Measurements from ENCODE around the gene LTA4H.

GRCh38 chr12:96070670-96071279 is 35.4 kb upstream of the LTA4H start:
- TF ChIP-seq, protein P1, sequence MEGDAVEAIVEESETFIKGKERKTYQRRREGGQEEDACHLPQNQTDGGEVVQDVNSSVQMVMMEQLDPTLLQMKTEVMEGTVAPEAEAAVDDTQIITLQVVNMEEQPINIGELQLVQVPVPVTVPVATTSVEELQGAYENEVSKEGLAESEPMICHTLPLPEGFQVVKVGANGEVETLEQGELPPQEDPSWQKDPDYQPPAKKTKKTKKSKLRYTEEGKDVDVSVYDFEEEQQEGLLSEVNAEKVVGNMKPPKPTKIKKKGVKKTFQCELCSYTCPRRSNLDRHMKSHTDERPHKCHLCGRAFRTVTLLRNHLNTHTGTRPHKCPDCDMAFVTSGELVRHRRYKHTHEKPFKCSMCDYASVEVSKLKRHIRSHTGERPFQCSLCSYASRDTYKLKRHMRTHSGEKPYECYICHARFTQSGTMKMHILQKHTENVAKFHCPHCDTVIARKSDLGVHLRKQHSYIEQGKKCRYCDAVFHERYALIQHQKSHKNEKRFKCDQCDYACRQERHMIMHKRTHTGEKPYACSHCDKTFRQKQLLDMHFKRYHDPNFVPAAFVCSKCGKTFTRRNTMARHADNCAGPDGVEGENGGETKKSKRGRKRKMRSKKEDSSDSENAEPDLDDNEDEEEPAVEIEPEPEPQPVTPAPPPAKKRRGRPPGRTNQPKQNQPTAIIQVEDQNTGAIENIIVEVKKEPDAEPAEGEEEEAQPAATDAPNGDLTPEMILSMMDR (IDR thresholded peaks at IDR 0.05): no peak
- TF ChIP-seq EP300 (IDR thresholded peaks at IDR 0.05) (no peak), POLR2A (IDR thresholded peaks at IDR 0.05) (no peak)

Measured in tibial nerve (tissue), 4 donors.